ENCODE measurements around the gene SLC44A4. TPM values are rescaled to one million over a fixed set of nuclear protein-coding genes. Genes with fewer than 3 reads are reported as not detected.

The SLC44A4 gene
- polyA plus RNA-seq, 1 donor (not counting 4 experiments of a cell fraction or from before 2014, with no cell fraction given), result 0.25 TPM

GRCh38 chr6:31896856-31897611 is 18.2 kb upstream of the SLC44A4 start:
- Histone ChIP-seq H2AFZ (ENCODE audit: control insufficient read depth, low read length) (peak overlapping the region; percentile 52), H3K27ac (ENCODE audit: control insufficient read depth, insufficient read depth, low read length) (peak overlapping the region; percentile 12), H3K4me1 (ENCODE audit: control insufficient read depth, extremely low read depth, insufficient read depth, low read length) (peaks cover 11% of the 10 kb centered on the region), H3K36me3 (ENCODE audit: control insufficient read depth in 2 of 2, extremely low read depth in 1 of 2, insufficient read depth in 2 of 2, low read length in 2 of 2) (peaks cover 8 to 12% of the 10 kb centered on the region in 2 experiments), H3K4me3 (ENCODE audit: control insufficient read depth in 2 of 3, extremely low read depth in 1 of 3, insufficient read depth in 2 of 3, low read depth in 1 of 3, low read length in 3 of 3) (peak overlapping the region; percentile 83 to 88 (median 85)), H3K79me2 (ENCODE audit: control insufficient read depth, insufficient read depth, low read length) (no peaks in the 10 kb centered on the region), H3K9me3 (ENCODE audit: control insufficient read depth, low read depth, low read length) (no peaks in the 10 kb centered on the region), H3K9ac (ENCODE audit: control insufficient read depth, extremely low read depth, insufficient read depth, low read length) (peak overlapping the region; percentile 69), H3K4me2 (ENCODE audit: control insufficient read depth, extremely low read depth, insufficient read depth, low read depth, low read length) (peak overlapping the region; percentile 81), H3K27me3 (ENCODE audit: control insufficient read depth, extremely low read depth, insufficient read depth, low read length) (no peaks in the 10 kb centered on the region), H4K20me1 (ENCODE audit: control insufficient read depth, extremely low read depth, insufficient read depth, low read length) (no peaks in the 10 kb centered on the region), H3K9me1 (ENCODE audit: control insufficient read depth, extremely low read depth, insufficient read depth, low read length) (no peaks in the 10 kb centered on the region)
- dilution Hi-C loops (cut with MboI; ENCODE audit: extremely low pct_ligation_motif_present, low sequenced_read_pairs), result no loop called here
- DNase-seq (ENCODE audit: low read depth, low spot score), result no peak
- no peak for FAIRE-seq
- TF ChIP-seq EZH2 (IDR thresholded peaks at IDR 0.05; ENCODE audit: low read length) (no peak), CTCF (optimal IDR thresholded peaks at IDR 0.05 in 1 of 3, IDR thresholded peaks at IDR 0.05 in 1 of 3, conservative IDR thresholded peaks at IDR 0.05 in 1 of 3; ENCODE audit: extremely low read depth in 1 of 3, insufficient read depth in 2 of 3, low read length in 3 of 3) (no peak)

GRCh38 chr6:31896493-31896855 is 17.7 kb upstream of the SLC44A4 start:
- dilution Hi-C loops (cut with MboI; ENCODE audit: extremely low pct_ligation_motif_present, low sequenced_read_pairs), result no loop called here

More at GRCh38 chr6:31896493-31896855, 17.7 kb upstream of the SLC44A4 start:
- H3K9ac ChIP-seq (ENCODE audit: control insufficient read depth, extremely low read depth, insufficient read depth, low read length), result peak overlapping the region; percentile 69
- peaks cover 11% of the 10 kb centered on the region for H3K4me1 ChIP-seq (ENCODE audit: control insufficient read depth, extremely low read depth, insufficient read depth, low read length)
- peak overlapping the region; percentile 12 for H3K27ac ChIP-seq (ENCODE audit: control insufficient read depth, insufficient read depth, low read length)
- FAIRE-seq, result no peak
- H3K79me2 ChIP-seq (ENCODE audit: control insufficient read depth, insufficient read depth, low read length), result no peaks in the 10 kb centered on the region
- peak overlapping the region; percentile 52 for H2AFZ ChIP-seq (ENCODE audit: control insufficient read depth, low read length)
- H4K20me1 ChIP-seq (ENCODE audit: control insufficient read depth, extremely low read depth, insufficient read depth, low read length), result no peaks in the 10 kb centered on the region
- H3K9me1 ChIP-seq (ENCODE audit: control insufficient read depth, extremely low read depth, insufficient read depth, low read length), result no peaks in the 10 kb centered on the region
- H3K36me3 ChIP-seq (ENCODE audit: control insufficient read depth in 2 of 2, extremely low read depth in 1 of 2, insufficient read depth in 2 of 2, low read length in 2 of 2), result peaks cover 8 to 12% of the 10 kb centered on the region in 2 experiments
- no peak for DNase-seq (ENCODE audit: low read depth, low spot score)
- no peaks in the 10 kb centered on the region for H3K27me3 ChIP-seq (ENCODE audit: control insufficient read depth, extremely low read depth, insufficient read depth, low read length)
- peak overlapping the region; percentile 81 for H3K4me2 ChIP-seq (ENCODE audit: control insufficient read depth, extremely low read depth, insufficient read depth, low read depth, low read length)
- no peaks in the 10 kb centered on the region for H3K9me3 ChIP-seq (ENCODE audit: control insufficient read depth, low read depth, low read length)
- TF ChIP-seq CTCF (optimal IDR thresholded peaks at IDR 0.05 in 1 of 3, IDR thresholded peaks at IDR 0.05 in 1 of 3, conservative IDR thresholded peaks at IDR 0.05 in 1 of 3; ENCODE audit: extremely low read depth in 1 of 3, insufficient read depth in 2 of 3, low read length in 3 of 3), result no peak
- TF ChIP-seq EZH2 (IDR thresholded peaks at IDR 0.05; ENCODE audit: low read length), result no peak
- peak overlapping the region; percentile 56 to 88 (median 85) for H3K4me3 ChIP-seq (ENCODE audit: control insufficient read depth in 2 of 3, extremely low read depth in 1 of 3, insufficient read depth in 2 of 3, low read depth in 1 of 3, low read length in 3 of 3)
